ENCODE data around the gene GNPDA1.

The GNPDA1 gene

GRCh38 chr5:141989720-141990119 lies 23.1 kb downstream of the GNPDA1 start:
- no peak for DNase-seq

GRCh38 chr5:141986072-141986471 lies 26.8 kb downstream of the GNPDA1 start:
- no peak for DNase-seq

- DNase-seq = no peak
These were observed 30.2 kb downstream of the GNPDA1 start for GRCh38 chr5:141982626-141983025.

- DNase-seq = no peak
These were observed 34.4 kb downstream of the GNPDA1 start for GRCh38 chr5:141978389-141978788.

- DNase-seq = no peak
These were observed 36.7 kb downstream of the GNPDA1 start for GRCh38 chr5:141976176-141976575.

- no peak for DNase-seq
These were observed 38.8 kb downstream of the GNPDA1 start for GRCh38 chr5:141973871-141974595.

- peak in 1 of 2 donors; percentile 35 for DNase-seq
These were observed 42.8 kb downstream of the GNPDA1 start for GRCh38 chr5:141969783-141970771.

- peak; percentile 83 to 93 for DNase-seq
These were observed 43.8 kb downstream of the GNPDA1 start, which contains the start of gene RNF14 for GRCh38 chr5:141968914-141969608. Gene RNF14, plus strand, starts transcription at chr5:141969105. Its CDS starts 4,484 bp downstream, at chr5:141973589.

GRCh38 chr5:141966963-141967333 lies 45.9 kb downstream of the GNPDA1 start:
- no peak for DNase-seq

GRCh38 chr5:141966275-141966962 lies 46.4 kb downstream of the GNPDA1 start:
- no peak for DNase-seq

- no peak for DNase-seq
These were observed 47.8 kb downstream of the GNPDA1 start for GRCh38 chr5:141965071-141965470.

GRCh38 chr5:141963701-141964100 lies 49.1 kb downstream of the GNPDA1 start:
- DNase-seq = no peak

- DNase-seq = no peak
These were observed 51.4 kb downstream of the GNPDA1 start for GRCh38 chr5:141961466-141961865.

- peak; percentile 69 to 90 for DNase-seq
These were observed 52.1 kb downstream of the GNPDA1 start for GRCh38 chr5:141960449-141961323.

- DNase-seq = no peak
These were observed 52.8 kb downstream of the GNPDA1 start for GRCh38 chr5:141960018-141960417.

GRCh38 chr5:141958546-141959172 lies 54.2 kb downstream of the GNPDA1 start:
- DNase-seq = peak in 1 of 2 donors; percentile 20

GRCh38 chr5:141958113-141958512 lies 54.7 kb downstream of the GNPDA1 start, which contains the start of gene PCDH12:
Gene PCDH12, minus strand, starts transcription at chr5:141958202. Its CDS starts 351 bp downstream, at chr5:141957851.
- DNase-seq = peak in 1 of 2 donors; percentile 25

GRCh38 chr5:141957367-141957996 lies 55.3 kb downstream of the GNPDA1 start:
- DNase-seq = no peak

GRCh38 chr5:141954194-141954593 lies 58.6 kb downstream of the GNPDA1 start:
- DNase-seq = no peak

- DNase-seq = no peak
These were observed 60.8 kb downstream of the GNPDA1 start for GRCh38 chr5:141952020-141952419.
